ENCODE results near the gene CYP4A22.

- TF ChIP-seq CTCF (IDR thresholded peaks at IDR 0.05) (no peak), ZFX (IDR thresholded peaks at IDR 0.05; ENCODE audit: borderline replicate concordance) (no peak)
Measured at GRCh38 chr1:47186267-47187185, 49.3 kb downstream of the CYP4A22 start.

Data from 22Rv1 (cell line).